ENCODE measurements around the gene ACACA. TPM values are rescaled to one million over a fixed set of nuclear protein-coding genes. Genes with fewer than 3 reads are reported as not detected.
A peak's percentile ranks its signal among the peaks of the same experiment; 100 is the strongest.

Gene ACACA
- total RNA-seq, 1 experiment from 2014 or later, result 84.2 TPM

DNA sequence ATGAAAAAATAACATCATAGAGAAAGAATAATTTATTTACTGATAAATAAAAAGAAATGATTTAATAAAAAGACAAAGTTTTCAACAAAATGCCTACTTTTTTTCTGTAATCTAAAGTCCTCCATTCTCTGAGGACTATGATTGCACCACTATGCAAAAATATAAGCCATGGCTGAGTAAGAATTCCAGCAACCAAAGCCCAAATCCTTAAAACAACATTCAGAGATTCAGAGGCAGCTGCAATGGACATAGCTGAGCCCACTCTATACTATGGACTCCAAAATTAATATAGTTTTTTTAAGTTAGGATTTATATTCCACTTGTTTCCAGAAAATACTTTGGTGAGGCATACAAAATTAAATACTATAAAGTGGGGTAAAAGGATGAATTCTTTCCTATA, 200.3 kb downstream of the ACACA start:
- Histone ChIP-seq H3K9me2 (replicated peaks; ENCODE audit: insufficient read depth, low read length) (no peaks in the 10 kb centered on the region), H3K27me3 (ENCODE audit: low read length) (no peaks in the 10 kb centered on the region), H3K9me3 (ENCODE audit: low read length) (no peaks in the 10 kb centered on the region), H3K36me3 (ENCODE audit: insufficient read depth, low read length) (peaks cover 51% of the 10 kb centered on the region), H3K4me1 (ENCODE audit: low read length) (peaks cover 26% of the 10 kb centered on the region), H3K4me2 (ENCODE audit: low read depth, low read length, poor library complexity, severe bottlenecking) (no peak overlapping the region), H3K79me2 (ENCODE audit: low read length) (peaks cover 7% of the 10 kb centered on the region; the same call in 1 of the 2 replicates), H2AFZ (ENCODE audit: low read length) (no peak overlapping the region), H3K9ac (ENCODE audit: low read length) (no peak overlapping the region), H4K20me1 (ENCODE audit: insufficient read depth, low read depth, low read length) (no peaks in the 10 kb centered on the region), H3K27ac (ENCODE audit: low read length) (no peak overlapping the region), H3K4me3 (ENCODE audit: low read length) (no peak overlapping the region)
- no peak for DNase-seq

GRCh38 chr17:37200497-37200896, 206.1 kb downstream of the ACACA start:
- no peak overlapping the region for H3K4me3 ChIP-seq (ENCODE audit: low read length)
- H3K9me3 ChIP-seq (ENCODE audit: low read length), result no peaks in the 10 kb centered on the region
- H3K4me2 ChIP-seq (ENCODE audit: low read depth, low read length, poor library complexity, severe bottlenecking), result no peak overlapping the region
- H3K79me2 ChIP-seq (ENCODE audit: low read length), result peaks cover 26% of the 10 kb centered on the region
- DNase-seq, result no peak
- H3K4me1 ChIP-seq (ENCODE audit: low read length), result peaks cover 27% of the 10 kb centered on the region
- H3K27ac ChIP-seq (ENCODE audit: low read length), result no peak overlapping the region
- H3K9ac ChIP-seq (ENCODE audit: low read length), result no peak overlapping the region
- H3K36me3 ChIP-seq (ENCODE audit: insufficient read depth, low read length), result peaks cover 34% of the 10 kb centered on the region
- H4K20me1 ChIP-seq (ENCODE audit: insufficient read depth, low read depth, low read length), result no peaks in the 10 kb centered on the region
- H3K9me2 ChIP-seq (replicated peaks; ENCODE audit: insufficient read depth, low read length), result no peaks in the 10 kb centered on the region
- H3K27me3 ChIP-seq (ENCODE audit: low read length), result no peaks in the 10 kb centered on the region
- H2AFZ ChIP-seq (ENCODE audit: low read length), result no peak overlapping the region

DNA sequence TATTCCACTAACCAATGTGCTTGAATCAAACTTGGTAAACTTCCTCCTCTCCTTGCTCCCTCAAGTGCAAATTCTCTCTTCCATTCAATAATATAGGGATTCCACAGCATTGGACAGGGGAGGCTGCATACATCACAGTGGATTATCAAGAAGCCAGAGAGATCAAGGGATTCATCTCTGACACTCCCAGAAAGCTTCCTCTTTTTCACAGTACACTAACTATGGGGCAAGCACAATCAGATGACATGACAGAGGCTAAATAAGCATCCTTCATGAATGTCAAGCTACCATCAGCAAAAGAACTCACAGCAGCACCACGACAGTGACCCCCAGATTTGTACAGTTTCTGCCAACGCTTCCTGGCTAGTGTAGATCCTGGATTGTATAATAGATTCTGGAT, 209.3 kb downstream of the ACACA start:
- H3K27me3 ChIP-seq (ENCODE audit: low read length), result no peaks in the 10 kb centered on the region
- H3K9me3 ChIP-seq (ENCODE audit: low read length), result no peaks in the 10 kb centered on the region
- peaks cover 31% of the 10 kb centered on the region; the same call in 1 of the 2 replicates for H3K36me3 ChIP-seq (ENCODE audit: insufficient read depth, low read length)
- H2AFZ ChIP-seq (ENCODE audit: low read length), result no peak overlapping the region
- no peak overlapping the region for H3K4me3 ChIP-seq (ENCODE audit: low read length)
- peaks cover 19% of the 10 kb centered on the region for H3K79me2 ChIP-seq (ENCODE audit: low read length)
- no peaks in the 10 kb centered on the region for H3K9me2 ChIP-seq (replicated peaks; ENCODE audit: insufficient read depth, low read length)
- peaks cover 21% of the 10 kb centered on the region for H3K4me1 ChIP-seq (ENCODE audit: low read length)
- peak; percentile 69 for DNase-seq
- H3K9ac ChIP-seq (ENCODE audit: low read length), result no peak overlapping the region
- 0 out of 2 replicates have a peak overlapping the region, but pooled peaks have one; percentile 8 for H3K27ac ChIP-seq (ENCODE audit: low read length)
- H4K20me1 ChIP-seq (ENCODE audit: insufficient read depth, low read depth, low read length), result no peaks in the 10 kb centered on the region
- H3K4me2 ChIP-seq (ENCODE audit: low read depth, low read length, poor library complexity, severe bottlenecking), result no peak overlapping the region

DNA sequence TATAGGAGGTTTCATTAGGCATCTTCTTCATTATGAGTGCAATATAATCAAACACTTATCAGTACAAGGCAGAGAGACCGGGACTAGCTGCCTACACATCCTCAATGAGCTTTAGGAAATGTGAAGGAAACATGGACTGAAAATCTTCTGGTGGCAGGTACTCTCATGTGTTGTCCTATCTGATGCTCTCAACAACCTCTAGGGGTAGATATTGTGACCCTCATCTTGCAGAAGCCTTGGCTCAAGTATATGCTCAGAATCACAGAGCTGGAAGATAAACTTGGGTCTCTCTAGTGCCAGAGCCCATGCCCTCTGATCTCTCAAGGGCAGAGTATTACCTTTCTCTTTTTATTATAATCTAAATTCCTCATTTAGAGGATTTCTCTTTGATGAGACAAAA, 212.4 kb downstream of the ACACA start:
- Histone ChIP-seq H3K79me2 (ENCODE audit: low read length) (peaks cover 19% of the 10 kb centered on the region), H3K9ac (ENCODE audit: low read length) (no peak overlapping the region), H2AFZ (ENCODE audit: low read length) (no peak overlapping the region), H4K20me1 (ENCODE audit: insufficient read depth, low read depth, low read length) (no peaks in the 10 kb centered on the region), H3K27me3 (ENCODE audit: low read length) (no peaks in the 10 kb centered on the region), H3K9me2 (replicated peaks; ENCODE audit: insufficient read depth, low read length) (no peaks in the 10 kb centered on the region), H3K9me3 (ENCODE audit: low read length) (no peaks in the 10 kb centered on the region), H3K4me1 (ENCODE audit: low read length) (peaks cover 21% of the 10 kb centered on the region), H3K27ac (ENCODE audit: low read length) (no peak overlapping the region), H3K36me3 (ENCODE audit: insufficient read depth, low read length) (peaks cover 41% of the 10 kb centered on the region), H3K4me2 (ENCODE audit: low read depth, low read length, poor library complexity, severe bottlenecking) (no peak overlapping the region), H3K4me3 (ENCODE audit: low read length) (no peak overlapping the region)
- no peak for DNase-seq

GRCh38 chr17:37191219-37191618, 215.4 kb downstream of the ACACA start:
- H2AFZ ChIP-seq (ENCODE audit: low read length), result no peak overlapping the region
- no peak overlapping the region for H3K9ac ChIP-seq (ENCODE audit: low read length)
- DNase-seq, result no peak
- H3K79me2 ChIP-seq (ENCODE audit: low read length), result peaks cover 6% of the 10 kb centered on the region
- H3K4me2 ChIP-seq (ENCODE audit: low read depth, low read length, poor library complexity, severe bottlenecking), result no peak overlapping the region
- no peak overlapping the region for H3K4me3 ChIP-seq (ENCODE audit: low read length)
- peaks cover 60% of the 10 kb centered on the region for H3K36me3 ChIP-seq (ENCODE audit: insufficient read depth, low read length)
- no peaks in the 10 kb centered on the region for H3K9me3 ChIP-seq (ENCODE audit: low read length)
- no peaks in the 10 kb centered on the region for H4K20me1 ChIP-seq (ENCODE audit: insufficient read depth, low read depth, low read length)
- H3K4me1 ChIP-seq (ENCODE audit: low read length), result no peaks in the 10 kb centered on the region
- H3K27me3 ChIP-seq (ENCODE audit: low read length), result no peaks in the 10 kb centered on the region
- H3K9me2 ChIP-seq (replicated peaks; ENCODE audit: insufficient read depth, low read length), result no peaks in the 10 kb centered on the region
- H3K27ac ChIP-seq (ENCODE audit: low read length), result no peak overlapping the region

GRCh38 chr17:37190493-37190892, 216.1 kb downstream of the ACACA start:
- H3K4me2 ChIP-seq (ENCODE audit: low read depth, low read length, poor library complexity, severe bottlenecking), result no peak overlapping the region
- H3K36me3 ChIP-seq (ENCODE audit: insufficient read depth, low read length), result peaks cover 58% of the 10 kb centered on the region
- no peaks in the 10 kb centered on the region; the same call in 1 of the 2 replicates for H3K79me2 ChIP-seq (ENCODE audit: low read length)
- no peak overlapping the region for H3K4me3 ChIP-seq (ENCODE audit: low read length)
- H3K9me3 ChIP-seq (ENCODE audit: low read length), result no peaks in the 10 kb centered on the region
- H4K20me1 ChIP-seq (ENCODE audit: insufficient read depth, low read depth, low read length), result no peaks in the 10 kb centered on the region
- H3K27ac ChIP-seq (ENCODE audit: low read length), result no peak overlapping the region
- no peak overlapping the region for H2AFZ ChIP-seq (ENCODE audit: low read length)
- H3K9me2 ChIP-seq (replicated peaks; ENCODE audit: insufficient read depth, low read length), result no peaks in the 10 kb centered on the region
- H3K9ac ChIP-seq (ENCODE audit: low read length), result no peak overlapping the region
- DNase-seq, result no peak
- H3K27me3 ChIP-seq (ENCODE audit: low read length), result no peaks in the 10 kb centered on the region
- no peaks in the 10 kb centered on the region for H3K4me1 ChIP-seq (ENCODE audit: low read length)

GRCh38 chr17:37188157-37188556, 218.5 kb downstream of the ACACA start:
- H4K20me1 ChIP-seq (ENCODE audit: insufficient read depth, low read depth, low read length), result no peaks in the 10 kb centered on the region
- no peak overlapping the region for H3K4me3 ChIP-seq (ENCODE audit: low read length)
- H3K4me1 ChIP-seq (ENCODE audit: low read length), result no peaks in the 10 kb centered on the region
- no peaks in the 10 kb centered on the region for H3K9me3 ChIP-seq (ENCODE audit: low read length)
- no peak for DNase-seq
- H3K79me2 ChIP-seq (ENCODE audit: low read length), result no peaks in the 10 kb centered on the region
- H3K27ac ChIP-seq (ENCODE audit: low read length), result no peak overlapping the region
- H3K9me2 ChIP-seq (replicated peaks; ENCODE audit: insufficient read depth, low read length), result no peaks in the 10 kb centered on the region
- no peak overlapping the region for H3K9ac ChIP-seq (ENCODE audit: low read length)
- peaks cover 49% of the 10 kb centered on the region for H3K36me3 ChIP-seq (ENCODE audit: insufficient read depth, low read length)
- no peak overlapping the region for H2AFZ ChIP-seq (ENCODE audit: low read length)
- no peaks in the 10 kb centered on the region for H3K27me3 ChIP-seq (ENCODE audit: low read length)
- no peak overlapping the region for H3K4me2 ChIP-seq (ENCODE audit: low read depth, low read length, poor library complexity, severe bottlenecking)

- Histone ChIP-seq H3K36me3 (ENCODE audit: insufficient read depth, low read length) (peaks cover 45% of the 10 kb centered on the region), H2AFZ (ENCODE audit: low read length) (no peak overlapping the region), H3K27me3 (ENCODE audit: low read length) (no peaks in the 10 kb centered on the region), H3K4me1 (ENCODE audit: low read length) (no peaks in the 10 kb centered on the region), H3K9me3 (ENCODE audit: low read length) (no peaks in the 10 kb centered on the region), H3K27ac (ENCODE audit: low read length) (no peak overlapping the region), H3K9ac (ENCODE audit: low read length) (no peak overlapping the region), H3K9me2 (replicated peaks; ENCODE audit: insufficient read depth, low read length) (no peaks in the 10 kb centered on the region), H4K20me1 (ENCODE audit: insufficient read depth, low read depth, low read length) (no peaks in the 10 kb centered on the region), H3K4me3 (ENCODE audit: low read length) (no peak overlapping the region), H3K4me2 (ENCODE audit: low read depth, low read length, poor library complexity, severe bottlenecking) (no peak overlapping the region), H3K79me2 (ENCODE audit: low read length) (0 out of 2 replicates have a peak, but pooled peaks cover 5% of the 10 kb centered on the region)
- DNase-seq, result no peak
Observed at GRCh38 chr17:37187262-37187661, 219.4 kb downstream of the ACACA start.
